ENCODE data around the gene VSTM2B. TPM values are rescaled to one million over a fixed set of nuclear protein-coding genes. Genes with fewer than 3 reads are reported as not detected.

The VSTM2B gene
- total RNA-seq, 1 experiment from 2014 or later, result not detected

GRCh38 chr19:29550896-29551295 lies 25.1 kb downstream of the VSTM2B start:
- intact Hi-C loops (cut with micrococcal nuclease; ENCODE audit: unreplicated experiment), result no loop called here
- H3K27me3 Mint-ChIP-seq (ENCODE audit: insufficient read depth, unreplicated experiment), result no peaks in the 10 kb centered on the region
- no peaks in the 10 kb centered on the region for H3K4me1 Mint-ChIP-seq (ENCODE audit: low read depth, unreplicated experiment)
- Histone ChIP-seq H3K4me3 (ENCODE audit: low read depth, low read length) (no peak overlapping the region), H3K9me3 (peaks cover 11% of the 10 kb centered on the region), H3K27me3 (replicated peaks; ENCODE audit: control insufficient read depth, insufficient read depth, low read length) (no peaks in the 10 kb centered on the region), H3K4me1 (peaks cover 12% of the 10 kb centered on the region), H3K36me3 (ENCODE audit: control insufficient read depth, insufficient read depth, low read length) (no peaks in the 10 kb centered on the region)
- no peak for DNase-seq
- peaks cover 24% of the 10 kb centered on the region for H3K9me3 Mint-ChIP-seq (ENCODE audit: unreplicated experiment)
- ChIA-PET POLR2A (no interaction called here), CTCF (no interaction called here)
- BruUV-seq (replicated peaks), result no TSS peak
- no peak overlapping the region for H3K4me3 Mint-ChIP-seq (ENCODE audit: unreplicated experiment)
- H3K36me3 Mint-ChIP-seq (ENCODE audit: insufficient read depth, unreplicated experiment), result no peaks in the 10 kb centered on the region
- no peak for TF ChIP-seq CTCF (IDR thresholded peaks at IDR 0.05; ENCODE audit: insufficient read depth in 1 of 2, low read depth in 1 of 2, low read length in 1 of 2, severe bottlenecking in 1 of 2, unreplicated experiment in 1 of 2)
- no peak overlapping the region for H3K27ac Mint-ChIP-seq (ENCODE audit: unreplicated experiment)

GRCh38 chr19:29551774-29552173 lies 26.0 kb downstream of the VSTM2B start:
- intact Hi-C loops (cut with micrococcal nuclease; ENCODE audit: unreplicated experiment), result no loop called here
- no peak overlapping the region for H3K27ac Mint-ChIP-seq (ENCODE audit: unreplicated experiment)
- H3K4me1 ChIP-seq, result peaks cover 8% of the 10 kb centered on the region
- H3K9me3 ChIP-seq, result peaks cover 11% of the 10 kb centered on the region
- no TSS peak for BruUV-seq (replicated peaks)
- H3K36me3 Mint-ChIP-seq (ENCODE audit: insufficient read depth, unreplicated experiment), result peaks cover 4% of the 10 kb centered on the region
- H3K9me3 Mint-ChIP-seq (ENCODE audit: unreplicated experiment), result peaks cover 24% of the 10 kb centered on the region
- H3K4me3 Mint-ChIP-seq (ENCODE audit: unreplicated experiment), result no peak overlapping the region
- no peak for TF ChIP-seq CTCF (IDR thresholded peaks at IDR 0.05; ENCODE audit: insufficient read depth in 1 of 2, low read depth in 1 of 2, low read length in 1 of 2, severe bottlenecking in 1 of 2, unreplicated experiment in 1 of 2)
- no peak overlapping the region for H3K4me3 ChIP-seq (ENCODE audit: low read depth, low read length)
- H3K27me3 ChIP-seq (replicated peaks; ENCODE audit: control insufficient read depth, insufficient read depth, low read length), result no peaks in the 10 kb centered on the region
- ChIA-PET CTCF (no interaction called here), POLR2A (no interaction called here)
- H3K27me3 Mint-ChIP-seq (ENCODE audit: insufficient read depth, unreplicated experiment), result no peaks in the 10 kb centered on the region
- no peaks in the 10 kb centered on the region for H3K36me3 ChIP-seq (ENCODE audit: control insufficient read depth, insufficient read depth, low read length)
- DNase-seq, result no peak
- H3K4me1 Mint-ChIP-seq (ENCODE audit: low read depth, unreplicated experiment), result no peaks in the 10 kb centered on the region

- H3K4me3 Mint-ChIP-seq (ENCODE audit: unreplicated experiment), result no peak overlapping the region
- no TSS peak for BruUV-seq (replicated peaks)
Measured at GRCh38 chr19:29552454-29553280, 26.9 kb downstream of the VSTM2B start.

More at GRCh38 chr19:29552454-29553280, 26.9 kb downstream of the VSTM2B start:
- H3K4me1 Mint-ChIP-seq (ENCODE audit: low read depth, unreplicated experiment), result no peaks in the 10 kb centered on the region
- no peak for DNase-seq
- ChIA-PET POLR2A (no interaction called here), CTCF (no interaction called here)
- Histone ChIP-seq H3K4me3 (ENCODE audit: low read depth, low read length) (no peak overlapping the region), H3K27me3 (replicated peaks; ENCODE audit: control insufficient read depth, insufficient read depth, low read length) (no peaks in the 10 kb centered on the region), H3K36me3 (ENCODE audit: control insufficient read depth, insufficient read depth, low read length) (no peaks in the 10 kb centered on the region), H3K4me1 (no peaks in the 10 kb centered on the region), H3K9me3 (peaks cover 11% of the 10 kb centered on the region)
- no peak for TF ChIP-seq CTCF (IDR thresholded peaks at IDR 0.05; ENCODE audit: insufficient read depth in 1 of 2, low read depth in 1 of 2, low read length in 1 of 2, severe bottlenecking in 1 of 2, unreplicated experiment in 1 of 2)
- intact Hi-C loops (cut with micrococcal nuclease; ENCODE audit: unreplicated experiment), result no loop called here
- H3K36me3 Mint-ChIP-seq (ENCODE audit: insufficient read depth, unreplicated experiment), result peaks cover 6% of the 10 kb centered on the region
- H3K27me3 Mint-ChIP-seq (ENCODE audit: insufficient read depth, unreplicated experiment), result no peaks in the 10 kb centered on the region
- no peak overlapping the region for H3K27ac Mint-ChIP-seq (ENCODE audit: unreplicated experiment)
- peaks cover 24% of the 10 kb centered on the region for H3K9me3 Mint-ChIP-seq (ENCODE audit: unreplicated experiment)

Data from Caco-2 (cell line).